ENCODE measurements around the gene SQOR. TPM values are rescaled to one million over a fixed set of nuclear protein-coding genes. Genes with fewer than 3 reads are reported as not detected.

SQOR gene
- total RNA-seq, 1 experiment from 2014 or later = 40.9 TPM

DNA sequence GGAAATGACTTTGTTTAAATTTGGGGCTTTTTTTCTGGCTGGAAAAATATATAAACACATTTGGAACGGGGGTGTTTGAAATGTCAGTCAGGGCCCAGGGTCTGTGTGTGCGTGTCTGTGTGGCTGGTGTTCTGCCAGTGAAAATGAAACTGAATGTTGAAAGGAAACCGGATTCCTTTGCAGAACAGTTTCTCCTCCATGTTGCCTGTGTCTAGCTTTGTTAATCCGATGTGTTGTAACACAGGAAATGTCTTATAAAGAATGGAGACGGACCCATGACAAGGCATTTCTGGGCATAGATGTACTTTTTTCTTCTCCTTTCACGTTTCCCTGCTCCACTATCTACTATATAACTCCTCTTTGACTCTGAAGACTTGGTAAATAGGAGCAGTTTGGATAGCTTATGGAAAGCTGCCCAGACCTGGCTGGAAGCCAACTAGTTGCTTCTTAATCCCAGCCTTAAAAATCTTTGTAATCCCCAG, 2.8 kb downstream of the SQOR start:
- Histone ChIP-seq H3K9me2 (ENCODE audit: insufficient read depth) (no peaks in the 10 kb centered on the region), H3K27me3 (ENCODE audit: insufficient read depth, low read depth) (no peaks in the 10 kb centered on the region), H3K79me2 (ENCODE audit: low read depth) (peaks cover 20% of the 10 kb centered on the region), H3K4me1 (replicated peaks; ENCODE audit: insufficient read depth) (peaks cover 32% of the 10 kb centered on the region), H3K4me3 (no peak overlapping the region), H3K36me3 (ENCODE audit: low read depth) (no peaks in the 10 kb centered on the region), H3F3A (ENCODE audit: insufficient read depth, low read depth) (peaks cover 35% of the 10 kb centered on the region), H3K9me3 (ENCODE audit: insufficient read depth, low read depth) (no peaks in the 10 kb centered on the region), H3K27ac (peak overlapping the region; percentile 37; the same call in 1 of the 2 replicates), H3K4me2 (peak overlapping the region; percentile 19; the same call in 1 of the 2 replicates), H4K20me1 (ENCODE audit: insufficient read depth) (no peaks in the 10 kb centered on the region), H2AFZ (no peak overlapping the region)
- peak in 1 of 2 experiments; percentile 39 for DNase-seq
- intact Hi-C loops (cut with micrococcal nuclease; ENCODE audit: unreplicated experiment) = loop anchor here (5.0 kb wide), 1 partner anchor 70 kb away; no protein-coding TSS in a partner anchor
- CTCF ChIA-PET = interaction anchor here (0.7 kb wide), 1 partner anchor 206 kb away, joined by 8 read pairs; no protein-coding TSS in a partner anchor
- no TSS peak for BruUV-seq (replicated peaks)
- TF ChIP-seq, protein P1, sequence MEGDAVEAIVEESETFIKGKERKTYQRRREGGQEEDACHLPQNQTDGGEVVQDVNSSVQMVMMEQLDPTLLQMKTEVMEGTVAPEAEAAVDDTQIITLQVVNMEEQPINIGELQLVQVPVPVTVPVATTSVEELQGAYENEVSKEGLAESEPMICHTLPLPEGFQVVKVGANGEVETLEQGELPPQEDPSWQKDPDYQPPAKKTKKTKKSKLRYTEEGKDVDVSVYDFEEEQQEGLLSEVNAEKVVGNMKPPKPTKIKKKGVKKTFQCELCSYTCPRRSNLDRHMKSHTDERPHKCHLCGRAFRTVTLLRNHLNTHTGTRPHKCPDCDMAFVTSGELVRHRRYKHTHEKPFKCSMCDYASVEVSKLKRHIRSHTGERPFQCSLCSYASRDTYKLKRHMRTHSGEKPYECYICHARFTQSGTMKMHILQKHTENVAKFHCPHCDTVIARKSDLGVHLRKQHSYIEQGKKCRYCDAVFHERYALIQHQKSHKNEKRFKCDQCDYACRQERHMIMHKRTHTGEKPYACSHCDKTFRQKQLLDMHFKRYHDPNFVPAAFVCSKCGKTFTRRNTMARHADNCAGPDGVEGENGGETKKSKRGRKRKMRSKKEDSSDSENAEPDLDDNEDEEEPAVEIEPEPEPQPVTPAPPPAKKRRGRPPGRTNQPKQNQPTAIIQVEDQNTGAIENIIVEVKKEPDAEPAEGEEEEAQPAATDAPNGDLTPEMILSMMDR (conservative IDR thresholded peaks at IDR 0.05) = no peak
- TF ChIP-seq EZH2 (IDR thresholded peaks at IDR 0.05; ENCODE audit: low read depth) = no peak
- POLR2A ChIA-PET (ENCODE audit: unreplicated experiment) = no interaction called here

DNA sequence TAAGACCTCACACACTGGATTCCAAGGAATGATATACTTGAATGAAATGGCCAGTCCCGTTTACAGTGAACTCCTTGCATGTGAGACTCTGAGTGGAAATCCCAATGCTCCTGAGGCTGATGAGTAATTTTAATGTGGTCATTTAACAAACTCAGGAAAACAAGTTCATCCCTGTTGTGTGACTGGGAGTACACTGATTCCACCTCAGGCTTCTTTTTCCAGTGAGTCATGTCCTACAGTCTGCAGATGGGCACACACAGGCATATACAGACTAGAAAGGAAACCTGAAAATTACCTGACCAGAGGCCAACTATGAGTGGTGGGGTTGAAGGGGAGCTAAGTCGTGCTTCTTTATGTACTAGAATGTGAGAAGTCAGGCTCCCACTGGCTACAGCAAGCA, 5.8 kb downstream of the SQOR start:
- Histone ChIP-seq H3K4me1 (replicated peaks; ENCODE audit: insufficient read depth) (peaks cover 53% of the 10 kb centered on the region), H3K9me3 (ENCODE audit: insufficient read depth, low read depth) (no peaks in the 10 kb centered on the region), H3K36me3 (ENCODE audit: low read depth) (no peaks in the 10 kb centered on the region), H2AFZ (no peak overlapping the region), H3K9me2 (ENCODE audit: insufficient read depth) (no peaks in the 10 kb centered on the region), H3F3A (ENCODE audit: insufficient read depth, low read depth) (peaks cover 40% of the 10 kb centered on the region), H3K27ac (peak overlapping the region; percentile 90), H4K20me1 (ENCODE audit: insufficient read depth) (no peaks in the 10 kb centered on the region), H3K4me2 (peak overlapping the region; percentile 75), H3K4me3 (no peak overlapping the region), H3K27me3 (ENCODE audit: insufficient read depth, low read depth) (no peaks in the 10 kb centered on the region), H3K79me2 (ENCODE audit: low read depth) (peaks cover 25% of the 10 kb centered on the region)
- DNase-seq = peak; percentile 18 to 85
- no TSS peak for BruUV-seq (replicated peaks)
- CTCF ChIA-PET = no interaction called here
- TF ChIP-seq EZH2 (IDR thresholded peaks at IDR 0.05; ENCODE audit: low read depth) = no peak
- TF ChIP-seq, protein P1 (conservative IDR thresholded peaks at IDR 0.05) = no peak
- POLR2A ChIA-PET (ENCODE audit: unreplicated experiment) = interaction anchor here (0.5 kb wide), 1 partner anchor 30 kb away, joined by 3 read pairs; no protein-coding TSS in a partner anchor
- intact Hi-C loops (cut with micrococcal nuclease; ENCODE audit: unreplicated experiment) = loop anchor here (2.0 kb wide), 1 partner anchor 24 kb away; no protein-coding TSS in a partner anchor

DNA sequence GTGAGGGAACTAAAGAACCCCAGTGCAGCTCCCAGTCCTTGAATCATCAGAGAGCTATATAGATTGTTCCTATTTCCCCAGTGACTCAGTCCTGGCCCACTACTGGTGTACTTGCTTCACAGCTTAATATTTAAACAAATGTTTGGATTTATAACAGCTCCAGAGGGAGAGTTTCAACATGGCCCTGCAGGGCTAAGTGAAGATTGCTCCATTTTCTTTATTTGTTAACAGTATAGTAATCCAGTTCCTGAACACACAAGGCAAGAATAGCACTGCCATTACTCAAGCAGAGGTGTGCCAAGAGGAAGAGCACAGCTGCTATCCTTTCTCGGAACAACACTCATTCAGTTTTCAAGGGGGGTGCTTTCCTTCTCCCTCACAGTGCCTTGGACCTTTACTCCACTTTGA, 6.5 kb downstream of the SQOR start:
- DNase-seq = peak; percentile 31 to 95
- CTCF ChIA-PET = interaction anchor here (0.6 kb wide), 1 partner anchor 35 kb away, joined by 4 read pairs; no protein-coding TSS in a partner anchor

More for the DNA sequence above, 6.5 kb downstream of the SQOR start:
- Histone ChIP-seq H3K27me3 (ENCODE audit: insufficient read depth, low read depth) (no peaks in the 10 kb centered on the region), H3K4me1 (replicated peaks; ENCODE audit: insufficient read depth) (peaks cover 59% of the 10 kb centered on the region), H3K36me3 (ENCODE audit: low read depth) (no peaks in the 10 kb centered on the region), H3K9me2 (ENCODE audit: insufficient read depth) (no peaks in the 10 kb centered on the region), H3K79me2 (ENCODE audit: low read depth) (peaks cover 25% of the 10 kb centered on the region), H2AFZ (no peak overlapping the region), H3K9me3 (ENCODE audit: insufficient read depth, low read depth) (no peaks in the 10 kb centered on the region), H3K4me2 (peak overlapping the region; percentile 75), H3K27ac (peak overlapping the region; percentile 90), H3K4me3 (peak overlapping the region; percentile 34; the same call in 1 of the 2 replicates), H4K20me1 (ENCODE audit: insufficient read depth) (no peaks in the 10 kb centered on the region), H3F3A (ENCODE audit: insufficient read depth, low read depth) (peaks cover 40% of the 10 kb centered on the region)
- POLR2A ChIA-PET (ENCODE audit: unreplicated experiment) = interaction anchor here (0.5 kb wide), 2 partner anchors 19 to 31 kb away, joined by 3 read pairs; no protein-coding TSS in a partner anchor
- intact Hi-C loops (cut with micrococcal nuclease; ENCODE audit: unreplicated experiment) = loop anchor here (2.0 kb wide), 1 partner anchor 25 kb away; no protein-coding TSS in a partner anchor
- TF ChIP-seq EZH2 (IDR thresholded peaks at IDR 0.05; ENCODE audit: low read depth) = no peak
- TF ChIP-seq, protein P1 (conservative IDR thresholded peaks at IDR 0.05) = no peak
- no TSS peak for BruUV-seq (replicated peaks)

Measured in PC-9 (cell line).